Large intestine (tissue), 12 donors: ENCODE data around the gene FEN1. TPM values are rescaled to one million over a fixed set of nuclear protein-coding genes. Genes with fewer than 3 reads are reported as not detected.

Experiments used
- DNase-seq, 2 donors: peaks; one replicate each; pipeline versions ENCODE4 v3.0.0 to v3.0.0-alpha.2; 2013
- H3K27ac ChIP-seq: one replicate; pipeline ENCODE4 v1.5.1; 2013; ENCODE audit warnings: low read length
- H3K27me3 ChIP-seq: 2 replicates; pipeline ENCODE4 v1.6.1; 2013; ENCODE audit warnings: low read length; ENCODE audit not compliant: control insufficient read depth, insufficient read depth
- H3K36me3 ChIP-seq: 2 replicates; pipeline ENCODE4 v1.6.1; 2013; ENCODE audit warnings: low read length; ENCODE audit not compliant: control insufficient read depth, insufficient read depth
- H3K4me1 ChIP-seq: one replicate; pipeline ENCODE4 v1.6.1; 2013; ENCODE audit warnings: low read length; ENCODE audit not compliant: control insufficient read depth, insufficient read depth
- H3K4me3 ChIP-seq: one replicate; pipeline ENCODE4 v1.5.1; 2013; ENCODE audit warnings: low read length
- H3K9me3 ChIP-seq: one replicate; pipeline ENCODE4 v1.6.1; 2013; ENCODE audit warnings: mild to moderate bottlenecking, low read depth, low read length, moderate library complexity; ENCODE audit not compliant: control insufficient read depth
- WGBS: methylation state at CpG from one replicate; pipeline ENCODE4 v1.1.5; 2013; ENCODE audit warnings: low lambda C conversion rate; ENCODE audit not compliant: insufficient coverage; 5-methylcytosine and 5-hydroxymethylcytosine counted together
- long read RNA-seq, 11 donors: transcript quantifications; one replicate each; lab custom pipeline, GENCODE V29; 2026
- polyA plus RNA-seq: library from polyadenylated mRNA; unstranded; fragments of 120-200 nt; gene quantifications from one replicate; pipeline ENCODE4 v1.2.1, GENCODE V29; 2013

Gene FEN1
- polyA plus RNA-seq, result 21.5 TPM
- long read RNA-seq, donor 1, transcript FEN1-201 (2 exons, 2,296 nt), result major isoform, 13 of 13 reads
- long read RNA-seq, donor 1, partial matches to known transcripts, result 0 of 13 reads
- long read RNA-seq, donor 1, other reads (novel, unspliced or antisense), result 0 of 13 reads
- long read RNA-seq, donor 2, transcript FEN1-201 (2 exons, 2,296 nt), result major isoform, 13 of 13 reads
- long read RNA-seq, donor 2, partial matches to known transcripts, result 0 of 13 reads
- long read RNA-seq, donor 2, other reads (novel, unspliced or antisense), result 0 of 13 reads
- long read RNA-seq, donor 3, result 0 reads
- long read RNA-seq, donor 4, partial matches to known transcripts, result 0 of 2 reads
- long read RNA-seq, donor 4, other reads (novel, unspliced or antisense), result 0 of 2 reads
- long read RNA-seq, donor 5, transcript FEN1-201 (2 exons, 2,296 nt), result major isoform, 9 of 9 reads
- long read RNA-seq, donor 5, partial matches to known transcripts, result 0 of 9 reads
- long read RNA-seq, donor 5, other reads (novel, unspliced or antisense), result 0 of 9 reads
- long read RNA-seq, donor 6, transcript FEN1-201 (2 exons, 2,296 nt), result major isoform, 10 of 10 reads
- long read RNA-seq, donor 6, partial matches to known transcripts, result 0 of 10 reads
- long read RNA-seq, donor 6, other reads (novel, unspliced or antisense), result 0 of 10 reads
- long read RNA-seq, donor 7, transcript FEN1-201 (2 exons, 2,296 nt), result major isoform, 6 of 6 reads
- long read RNA-seq, donor 7, partial matches to known transcripts, result 0 of 6 reads
- long read RNA-seq, donor 7, other reads (novel, unspliced or antisense), result 0 of 6 reads
- long read RNA-seq, donor 8, transcript FEN1-201 (2 exons, 2,296 nt), result major isoform, 16 of 16 reads
- long read RNA-seq, donor 8, partial matches to known transcripts, result 0 of 16 reads
- long read RNA-seq, donor 8, other reads (novel, unspliced or antisense), result 0 of 16 reads
- long read RNA-seq, donor 9, transcript FEN1-201 (2 exons, 2,296 nt), result major isoform, 14 of 14 reads
- long read RNA-seq, donor 9, partial matches to known transcripts, result 0 of 14 reads
- long read RNA-seq, donor 9, other reads (novel, unspliced or antisense), result 0 of 14 reads
- long read RNA-seq, donor 10, transcript FEN1-201 (2 exons, 2,296 nt), result major isoform, 8 of 8 reads
- long read RNA-seq, donor 10, partial matches to known transcripts, result 0 of 8 reads
- long read RNA-seq, donor 10, other reads (novel, unspliced or antisense), result 0 of 8 reads
- long read RNA-seq, donor 11, transcript FEN1-201 (2 exons, 2,296 nt), result major isoform, 10 of 10 reads
- long read RNA-seq, donor 11, partial matches to known transcripts, result 0 of 10 reads
- long read RNA-seq, donor 11, other reads (novel, unspliced or antisense), result 0 of 10 reads

GRCh38 chr11:61792310-61793082, at the start of gene FEN1, which contains the start of gene TMEM258:
Gene FEN1, plus strand, starts transcription at chr11:61792911. Its CDS starts 2,451 bp downstream, at chr11:61795362.
Gene TMEM258, minus strand, starts transcription at chr11:61792599. Its CDS starts 41 bp downstream, at chr11:61792558.
- H3K9me3 ChIP-seq, result peaks cover 3% of the 10 kb centered on the region
- peaks cover 41% of the 10 kb centered on the region for H3K36me3 ChIP-seq
- peak within 1 kb of the TSS; percentile 91 for H3K27ac ChIP-seq
- H3K4me1 ChIP-seq, result peaks cover 12% of the 10 kb centered on the region
- H3K27me3 ChIP-seq, result no peaks in the 10 kb centered on the region
- no CpG with 5 or more reads among the region's 61 CpGs for WGBS
- DNase-seq, result peak; percentile 86 to 98
- peak within 1 kb of the TSS; percentile 91 for H3K4me3 ChIP-seq

- WGBS, result no CpG with 5 or more reads among the region's 42 CpGs
- Histone ChIP-seq H3K4me3 (no peak overlapping the region), H3K36me3 (peaks cover 42% of the 10 kb centered on the region), H3K9me3 (no peaks in the 10 kb centered on the region), H3K4me1 (peaks cover 14% of the 10 kb centered on the region), H3K27me3 (no peaks in the 10 kb centered on the region), H3K27ac (no peak overlapping the region)
- DNase-seq, result no peak
Measured at GRCh38 chr11:61743486-61744095, 49.1 kb upstream of the FEN1 start.

- WGBS, result no CpG with 5 or more reads among the region's 20 CpGs
- Histone ChIP-seq H3K27ac (no peak overlapping the region), H3K9me3 (no peaks in the 10 kb centered on the region), H3K36me3 (peaks cover 42% of the 10 kb centered on the region), H3K4me3 (no peak overlapping the region), H3K27me3 (no peaks in the 10 kb centered on the region), H3K4me1 (peaks cover 18% of the 10 kb centered on the region)
- DNase-seq, result no peak
Measured at GRCh38 chr11:61744181-61744580, 48.5 kb upstream of the FEN1 start.

- Histone ChIP-seq H3K4me3 (no peak overlapping the region), H3K4me1 (peaks cover 18% of the 10 kb centered on the region), H3K27ac (no peak overlapping the region), H3K9me3 (no peaks in the 10 kb centered on the region), H3K36me3 (peaks cover 37% of the 10 kb centered on the region), H3K27me3 (no peaks in the 10 kb centered on the region)
- DNase-seq, result no peak
- no CpG with 5 or more reads among the region's 10 CpGs for WGBS
Measured at GRCh38 chr11:61744609-61745156, 48.0 kb upstream of the FEN1 start.

- H3K9me3 ChIP-seq, result no peaks in the 10 kb centered on the region
- peaks cover 25% of the 10 kb centered on the region for H3K36me3 ChIP-seq
- WGBS, result no CpG with 5 or more reads among the region's 15 CpGs
- H3K4me1 ChIP-seq, result peaks cover 18% of the 10 kb centered on the region
- DNase-seq, result no peak
- no peaks in the 10 kb centered on the region for H3K27me3 ChIP-seq
- H3K27ac ChIP-seq, result no peak overlapping the region
- no peak overlapping the region for H3K4me3 ChIP-seq
Measured at GRCh38 chr11:61745781-61746441, 46.8 kb upstream of the FEN1 start.

- no peak for DNase-seq
- Histone ChIP-seq H3K4me3 (no peak overlapping the region), H3K4me1 (peaks cover 18% of the 10 kb centered on the region), H3K27me3 (no peaks in the 10 kb centered on the region), H3K9me3 (no peaks in the 10 kb centered on the region), H3K36me3 (peaks cover 19% of the 10 kb centered on the region), H3K27ac (no peak overlapping the region)
- no CpG with 5 or more reads among the region's 19 CpGs for WGBS
Measured at GRCh38 chr11:61746442-61747191, 46.1 kb upstream of the FEN1 start.

- peak; percentile 54 to 65 for DNase-seq
- H3K4me3 ChIP-seq, result no peak overlapping the region
- H3K36me3 ChIP-seq, result peaks cover 13% of the 10 kb centered on the region
- no CpG with 5 or more reads among the region's 19 CpGs for WGBS
- H3K4me1 ChIP-seq, result peaks cover 18% of the 10 kb centered on the region
- no peaks in the 10 kb centered on the region for H3K9me3 ChIP-seq
- no peak overlapping the region for H3K27ac ChIP-seq
- no peaks in the 10 kb centered on the region for H3K27me3 ChIP-seq
Measured at GRCh38 chr11:61747192-61747966, 45.3 kb upstream of the FEN1 start.

GRCh38 chr11:61747967-61748285, 44.8 kb upstream of the FEN1 start:
- no CpG with 5 or more reads among the region's 3 CpGs for WGBS
- Histone ChIP-seq H3K27ac (no peak overlapping the region), H3K9me3 (no peaks in the 10 kb centered on the region), H3K27me3 (no peaks in the 10 kb centered on the region), H3K4me3 (no peak overlapping the region), H3K36me3 (peaks cover 11% of the 10 kb centered on the region), H3K4me1 (peaks cover 18% of the 10 kb centered on the region)
- no peak for DNase-seq
